Prostate gland (tissue), 2 donors: ENCODE measurements around the gene MYLK4. TPM values are rescaled to one million over a fixed set of nuclear protein-coding genes. Genes with fewer than 3 reads are reported as not detected.
A peak's percentile ranks its signal among the peaks of the same experiment; 100 is the strongest.

Experiments used
- DNase-seq: peaks from one replicate; pipeline ENCODE4 v3.0.0-alpha.2; 2019; ENCODE audit warnings: low spot score
- H3K27ac ChIP-seq, 2 donors: fragments of 200-600 bp; sonication (generic); 2 replicates each; pipeline ENCODE4 v1.5.1; 2017 to 2019
- H3K27me3 ChIP-seq: fragments of 200-600 bp; sonication (generic); replicated peaks from 2 replicates; pipeline ENCODE4 v1.5.1; 2019; ENCODE audit not compliant: insufficient read depth
- H3K36me3 ChIP-seq, 2 donors: fragments of 200-600 bp; sonication (generic); 1 replicate in 1 of 2; 2 replicates in 1 of 2; pipeline versions ENCODE4 v1.5.1 to v1.8.1; 2017 to 2019
- H3K4me1 ChIP-seq: fragments of 200-600 bp; sonication (generic); replicated peaks from 2 replicates; pipeline ENCODE4 v1.5.1; 2019
- H3K4me3 ChIP-seq, 2 donors: fragments of 200-600 bp; sonication (generic); 2 replicates each; pipeline ENCODE4 v1.5.1; 2017 to 2019
- H3K9me3 ChIP-seq: fragments of 200-600 bp; sonication (generic); 2 replicates; pipeline ENCODE4 v1.5.1; 2017
- POLR2A ChIP-seq: fragments of 450-650 bp; IDR thresholded peaks from one replicate; pipeline ENCODE4 v1.6.1; 2016; ENCODE audit warnings: antibody characterized with exemption, mild to moderate bottlenecking
- POLR2AphosphoS5 ChIP-seq: sonication (generic); formaldehyde crosslinking; IDR thresholded peaks from one replicate; pipeline ENCODE4 v1.6.1; 2017; ENCODE audit warnings: antibody characterized with exemption
- WGBS: methylation state at CpG from one replicate; pipeline ENCODE4 v1.1.5; 2018; 5-methylcytosine and 5-hydroxymethylcytosine counted together
- intact Hi-C: fragments of 100-400 bp; cut with DNase I; formaldehyde crosslinking; loops from one replicate; pipeline ENCODE4 v1.14.2; 2022
- total RNA-seq, 2 donors: library from RNA; depleted of rRNA; stranded (reverse); fragments of >200 nt; gene quantifications; one replicate each; pipeline ENCODE4 v1.1.0, GENCODE V29; 2016
- TF ChIP-seq, protein P1 (sequence below), 4 experiments: fragments of 200-600 bp in 2 of 4; fragments of 450-650 bp in 2 of 4; sonication (generic) in 2 of 4; IDR thresholded peaks; 1 replicate in 3 of 4; 2 replicates in 1 of 4; pipeline ENCODE4 v1.5.1; 2016 to 2019; ENCODE audit warnings: antibody characterized with exemption in 4 of 4, mild to moderate bottlenecking in 2 of 4, moderate library complexity in 2 of 4

Gene MYLK4
- total RNA-seq: under 1 TPM; 0.46 to 0.97 TPM

DNA sequence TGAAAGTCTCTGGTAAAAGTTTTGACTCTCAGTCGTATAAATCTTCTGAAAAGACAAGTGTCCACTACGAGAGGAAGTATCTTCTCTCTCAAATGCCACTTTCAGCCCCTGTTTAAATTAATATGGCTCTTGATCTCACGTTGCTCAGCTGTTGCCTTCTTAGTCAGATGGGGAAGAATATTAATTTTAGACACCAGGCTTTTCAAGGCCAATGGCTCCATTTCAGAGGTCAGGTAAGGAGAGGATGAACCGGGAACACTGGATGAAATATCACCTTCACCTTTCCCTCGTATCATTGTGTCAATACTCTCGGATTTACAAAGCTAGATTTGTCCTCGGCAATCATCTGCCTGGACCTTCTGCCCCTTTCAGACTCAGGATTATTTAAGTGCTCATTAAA lies at the start of gene MYLK4:
Gene MYLK4, minus strand, starts transcription at position 91 of the 400 bp plus-strand sequence. CDS start 1,628 bp downstream, outside the sequence.
- no peak within 1 kb of the TSS for H3K4me3 ChIP-seq
- H3K36me3 ChIP-seq: no peaks in the 10 kb centered on the region
- H3K27me3 ChIP-seq: no peaks in the 10 kb centered on the region
- intact Hi-C loops: no loop called here
- WGBS: 85% methylated on average over 7 of the region's 7 CpGs
- no peak within 1 kb of the TSS for H3K27ac ChIP-seq
- no peaks in the 10 kb centered on the region for H3K9me3 ChIP-seq
- no peaks in the 10 kb centered on the region for H3K4me1 ChIP-seq
- no peak for DNase-seq
- no peak for TF ChIP-seq POLR2AphosphoS5
- no peak for TF ChIP-seq POLR2A
- TF ChIP-seq, protein P1, sequence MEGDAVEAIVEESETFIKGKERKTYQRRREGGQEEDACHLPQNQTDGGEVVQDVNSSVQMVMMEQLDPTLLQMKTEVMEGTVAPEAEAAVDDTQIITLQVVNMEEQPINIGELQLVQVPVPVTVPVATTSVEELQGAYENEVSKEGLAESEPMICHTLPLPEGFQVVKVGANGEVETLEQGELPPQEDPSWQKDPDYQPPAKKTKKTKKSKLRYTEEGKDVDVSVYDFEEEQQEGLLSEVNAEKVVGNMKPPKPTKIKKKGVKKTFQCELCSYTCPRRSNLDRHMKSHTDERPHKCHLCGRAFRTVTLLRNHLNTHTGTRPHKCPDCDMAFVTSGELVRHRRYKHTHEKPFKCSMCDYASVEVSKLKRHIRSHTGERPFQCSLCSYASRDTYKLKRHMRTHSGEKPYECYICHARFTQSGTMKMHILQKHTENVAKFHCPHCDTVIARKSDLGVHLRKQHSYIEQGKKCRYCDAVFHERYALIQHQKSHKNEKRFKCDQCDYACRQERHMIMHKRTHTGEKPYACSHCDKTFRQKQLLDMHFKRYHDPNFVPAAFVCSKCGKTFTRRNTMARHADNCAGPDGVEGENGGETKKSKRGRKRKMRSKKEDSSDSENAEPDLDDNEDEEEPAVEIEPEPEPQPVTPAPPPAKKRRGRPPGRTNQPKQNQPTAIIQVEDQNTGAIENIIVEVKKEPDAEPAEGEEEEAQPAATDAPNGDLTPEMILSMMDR (IDR thresholded peaks at IDR 0.05): no peak

DNA sequence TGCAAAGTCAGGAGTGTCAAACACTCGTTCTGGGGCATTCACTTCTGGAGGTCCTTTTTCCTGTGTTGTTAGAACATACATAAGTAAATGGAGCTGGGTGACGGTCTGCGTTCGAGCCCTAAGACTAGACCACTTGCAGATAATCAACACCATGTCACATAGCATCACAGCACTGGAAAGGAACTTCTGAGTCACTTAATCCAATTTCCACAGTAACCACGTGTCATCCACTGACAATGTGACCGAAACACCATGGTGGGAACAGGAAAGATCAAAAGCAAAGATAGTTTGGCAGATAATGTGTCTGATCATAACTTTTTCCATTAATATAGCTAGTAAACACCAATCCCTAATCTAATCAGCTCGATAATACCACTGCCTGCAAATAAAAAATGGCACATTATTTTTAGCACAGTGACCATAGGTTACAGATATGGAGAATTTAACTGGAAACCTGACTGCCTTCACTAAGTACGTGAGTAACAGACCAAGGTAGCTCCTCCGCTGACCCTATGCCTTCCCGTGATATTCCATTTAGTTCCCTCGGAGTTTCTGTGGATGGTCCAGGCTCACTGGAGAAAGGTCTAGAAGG lies 49.3 kb upstream of the MYLK4 start:
- intact Hi-C loops: no loop called here
- no peak overlapping the region for H3K4me3 ChIP-seq
- no peak for DNase-seq
- H3K27ac ChIP-seq: no peak overlapping the region
- H3K4me1 ChIP-seq: no peaks in the 10 kb centered on the region
- no peaks in the 10 kb centered on the region for H3K9me3 ChIP-seq
- TF ChIP-seq, protein P1 (IDR thresholded peaks at IDR 0.05): no peak
- TF ChIP-seq POLR2A: no peak
- no peaks in the 10 kb centered on the region for H3K36me3 ChIP-seq
- WGBS: 90% methylated on average over 11 of the region's 11 CpGs
- H3K27me3 ChIP-seq: no peaks in the 10 kb centered on the region

DNA sequence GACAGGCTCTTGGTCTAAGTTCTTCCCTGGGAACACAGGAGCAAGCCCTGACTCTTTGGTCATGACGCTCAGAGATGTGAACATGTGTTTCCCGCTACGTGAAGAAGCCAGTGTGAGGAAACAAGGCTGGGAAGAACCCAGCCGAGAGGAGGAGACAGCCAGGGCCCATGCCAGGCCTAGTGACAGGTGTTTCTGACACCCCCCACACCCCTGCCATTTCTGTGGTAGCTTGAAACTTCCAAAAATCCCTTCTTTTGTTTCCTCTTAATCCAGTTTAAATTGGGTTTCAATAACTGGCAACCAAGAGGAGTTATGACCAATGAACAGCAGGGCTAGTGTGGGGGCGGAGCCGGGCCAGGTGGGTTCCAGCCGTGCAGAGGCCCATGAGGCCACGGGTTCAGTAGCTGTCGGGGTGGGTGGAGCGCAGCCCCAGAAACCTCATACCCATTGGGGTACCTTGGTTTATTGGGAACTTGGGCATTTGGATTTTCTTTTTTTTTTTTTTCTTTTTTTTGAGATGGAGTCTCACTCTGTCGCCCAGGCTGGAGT lies 47.9 kb upstream of the MYLK4 start:
- no peak overlapping the region for H3K27ac ChIP-seq
- WGBS: 90% methylated on average over 11 of the region's 11 CpGs
- no peak for TF ChIP-seq POLR2A
- H3K9me3 ChIP-seq: no peaks in the 10 kb centered on the region
- DNase-seq: no peak
- no peaks in the 10 kb centered on the region for H3K4me1 ChIP-seq
- intact Hi-C loops: no loop called here
- H3K27me3 ChIP-seq: no peaks in the 10 kb centered on the region
- H3K4me3 ChIP-seq: no peak overlapping the region
- no peaks in the 10 kb centered on the region for H3K36me3 ChIP-seq

DNA sequence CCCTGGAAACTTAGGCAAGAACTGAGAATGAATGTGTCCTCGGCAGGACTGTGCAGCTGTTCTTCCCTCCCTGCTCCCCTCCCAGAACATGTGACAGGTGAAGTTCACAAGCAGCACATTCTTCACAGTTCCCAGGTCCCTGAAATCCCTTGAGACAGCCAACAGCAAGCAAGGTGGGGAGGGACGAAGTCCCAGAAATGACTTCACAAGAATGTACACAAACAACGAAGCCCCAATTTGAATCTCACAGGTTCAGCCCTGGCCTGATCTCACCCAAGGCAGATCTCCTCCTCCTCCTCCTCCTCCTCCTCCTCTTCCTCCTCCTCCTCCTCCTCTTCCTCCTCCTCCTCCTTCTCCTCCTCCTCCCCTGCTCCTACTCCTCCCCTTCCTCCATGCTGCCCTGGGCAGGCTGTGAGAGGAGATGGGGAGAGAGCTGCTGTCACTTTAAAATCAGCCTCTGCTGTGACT lies 46.9 kb upstream of the MYLK4 start:
- H3K9me3 ChIP-seq: no peaks in the 10 kb centered on the region
- H3K27ac ChIP-seq: no peak overlapping the region
- no peaks in the 10 kb centered on the region for H3K36me3 ChIP-seq
- intact Hi-C loops: no loop called here
- H3K27me3 ChIP-seq: no peaks in the 10 kb centered on the region
- no peak overlapping the region for H3K4me3 ChIP-seq
- H3K4me1 ChIP-seq: no peaks in the 10 kb centered on the region
- WGBS: 45% methylated on average over 3 of the region's 3 CpGs
- DNase-seq: no peak
- TF ChIP-seq, protein P1 (IDR thresholded peaks at IDR 0.05): no peak
- peak; percentile 27 for TF ChIP-seq POLR2AphosphoS5

DNA sequence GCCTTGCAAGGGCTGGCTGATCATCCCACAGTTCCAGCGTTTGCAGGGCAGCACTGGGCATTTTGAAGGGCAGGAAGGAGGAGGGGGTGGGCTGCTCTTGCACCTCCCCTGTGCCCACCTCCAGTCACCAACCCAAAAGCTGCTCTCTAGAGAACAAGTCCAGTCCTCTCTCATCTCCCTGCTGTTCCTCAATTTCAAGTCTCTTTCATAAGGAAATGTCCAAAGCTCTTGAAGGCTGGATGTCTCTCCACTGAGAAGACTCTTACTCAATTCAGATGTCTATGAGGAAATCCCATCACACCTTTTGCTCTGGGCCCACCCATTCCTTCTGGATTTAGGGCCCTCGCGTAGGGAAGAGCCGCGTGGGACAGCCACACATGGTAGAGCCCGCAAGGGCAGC lies 46.1 kb upstream of the MYLK4 start:
- H3K4me1 ChIP-seq: no peaks in the 10 kb centered on the region
- no peak for TF ChIP-seq POLR2A
- no peak for TF ChIP-seq POLR2AphosphoS5
- TF ChIP-seq, protein P1 (IDR thresholded peaks at IDR 0.05): no peak
- no peak overlapping the region for H3K27ac ChIP-seq
- no peaks in the 10 kb centered on the region for H3K9me3 ChIP-seq
- intact Hi-C loops: no loop called here
- no peak overlapping the region for H3K4me3 ChIP-seq
- 69% methylated on average over 6 of the region's 6 CpGs for WGBS
- H3K36me3 ChIP-seq: no peaks in the 10 kb centered on the region
- no peak for DNase-seq
- no peaks in the 10 kb centered on the region for H3K27me3 ChIP-seq
